ENCODE data around the gene RAPGEF4.

RAPGEF4 gene

DNA sequence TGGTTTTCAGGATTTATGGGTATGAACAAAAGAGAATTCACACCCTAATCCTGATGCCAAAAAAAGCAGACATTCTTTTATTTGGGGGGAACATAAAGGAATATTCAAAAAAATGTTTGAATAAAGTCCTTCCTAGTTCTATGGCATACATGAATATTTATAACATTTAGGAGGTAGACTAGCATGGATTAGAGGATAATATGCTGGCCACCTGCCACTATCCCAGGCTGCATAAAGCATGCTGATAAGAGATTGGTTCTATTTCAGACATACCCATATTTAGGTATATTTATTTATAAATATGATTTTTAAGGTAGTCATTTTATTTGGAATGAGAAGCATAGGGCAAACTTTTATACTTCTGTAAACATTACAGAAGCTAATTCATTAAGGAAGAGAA is 305.1 kb downstream of the RAPGEF4 start:
- H3K27me3 Mint-ChIP-seq = no peaks in the 10 kb centered on the region
- no peak overlapping the region for H3K4me3 Mint-ChIP-seq
- H3K36me3 Mint-ChIP-seq (ENCODE audit: low read depth) = no peaks in the 10 kb centered on the region
- no peak overlapping the region for H3K27ac Mint-ChIP-seq
- H3K9me3 Mint-ChIP-seq = no peaks in the 10 kb centered on the region
- no peaks in the 10 kb centered on the region for H3K4me1 Mint-ChIP-seq (ENCODE audit: low read depth)

DNA sequence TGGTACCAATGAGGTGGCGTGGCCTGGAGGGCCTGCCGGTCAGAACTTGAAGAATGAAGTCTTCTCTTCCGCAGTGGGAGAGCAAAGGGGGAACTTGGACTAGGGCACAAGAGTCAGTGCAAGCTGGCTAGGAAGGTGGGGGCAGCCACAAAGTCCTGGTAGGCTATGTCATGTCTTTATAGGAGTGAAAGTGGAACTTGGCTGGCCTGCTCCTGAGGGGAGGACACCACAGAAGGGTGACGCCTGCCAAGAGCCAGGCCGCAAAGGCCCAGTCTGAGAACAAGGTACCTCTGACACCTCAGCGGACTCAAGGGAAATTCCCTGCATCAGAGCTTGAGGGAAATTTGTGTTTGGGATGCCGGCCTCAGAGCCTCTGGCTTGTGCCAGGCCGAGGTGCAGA is 307.8 kb downstream of the RAPGEF4 start:
- Mint-ChIP-seq H3K27me3 (no peaks in the 10 kb centered on the region), H3K36me3 (ENCODE audit: low read depth) (no peaks in the 10 kb centered on the region), H3K4me1 (ENCODE audit: low read depth) (peaks cover 3% of the 10 kb centered on the region), H3K27ac (no peak overlapping the region), H3K9me3 (no peaks in the 10 kb centered on the region), H3K4me3 (no peak overlapping the region)

- H3K36me3 Mint-ChIP-seq (ENCODE audit: low read depth) = no peaks in the 10 kb centered on the region
- no peak overlapping the region for H3K27ac Mint-ChIP-seq
- H3K4me3 Mint-ChIP-seq = no peak overlapping the region
- H3K27me3 Mint-ChIP-seq = no peaks in the 10 kb centered on the region
- H3K4me1 Mint-ChIP-seq (ENCODE audit: low read depth) = peaks cover 8% of the 10 kb centered on the region
- no peaks in the 10 kb centered on the region for H3K9me3 Mint-ChIP-seq
Measured at GRCh38 chr2:173043897-173044519, 308.4 kb downstream of the RAPGEF4 start.

GRCh38 chr2:173044686-173045085 is 309.0 kb downstream of the RAPGEF4 start:
- Mint-ChIP-seq H3K4me3 (no peak overlapping the region), H3K27ac (no peak overlapping the region), H3K9me3 (no peaks in the 10 kb centered on the region), H3K36me3 (ENCODE audit: low read depth) (no peaks in the 10 kb centered on the region), H3K27me3 (peaks cover 6% of the 10 kb centered on the region), H3K4me1 (ENCODE audit: low read depth) (peaks cover 15% of the 10 kb centered on the region)

GRCh38 chr2:173045181-173045580 is 309.5 kb downstream of the RAPGEF4 start:
- H3K27me3 Mint-ChIP-seq = peaks cover 6% of the 10 kb centered on the region
- no peaks in the 10 kb centered on the region for H3K9me3 Mint-ChIP-seq
- H3K27ac Mint-ChIP-seq = no peak overlapping the region
- H3K36me3 Mint-ChIP-seq (ENCODE audit: low read depth) = no peaks in the 10 kb centered on the region
- no peak overlapping the region for H3K4me3 Mint-ChIP-seq
- H3K4me1 Mint-ChIP-seq (ENCODE audit: low read depth) = peaks cover 18% of the 10 kb centered on the region

GRCh38 chr2:173048522-173048896 is 312.9 kb downstream of the RAPGEF4 start:
- Mint-ChIP-seq H3K27me3 (peaks cover 9% of the 10 kb centered on the region), H3K9me3 (no peaks in the 10 kb centered on the region), H3K4me1 (ENCODE audit: low read depth) (peaks cover 18% of the 10 kb centered on the region), H3K27ac (no peak overlapping the region), H3K36me3 (ENCODE audit: low read depth) (no peaks in the 10 kb centered on the region), H3K4me3 (no peak overlapping the region)

GRCh38 chr2:173048897-173049661 is 313.4 kb downstream of the RAPGEF4 start:
- H3K4me3 Mint-ChIP-seq = peak overlapping the region; percentile 45
- peak overlapping the region; percentile 73 for H3K27ac Mint-ChIP-seq
- H3K36me3 Mint-ChIP-seq (ENCODE audit: low read depth) = no peaks in the 10 kb centered on the region
- no peaks in the 10 kb centered on the region for H3K9me3 Mint-ChIP-seq
- peaks cover 9% of the 10 kb centered on the region for H3K27me3 Mint-ChIP-seq
- peaks cover 18% of the 10 kb centered on the region for H3K4me1 Mint-ChIP-seq (ENCODE audit: low read depth)

GRCh38 chr2:173049831-173050230 is 314.2 kb downstream of the RAPGEF4 start:
- Mint-ChIP-seq H3K36me3 (ENCODE audit: low read depth) (no peaks in the 10 kb centered on the region), H3K4me3 (no peak overlapping the region), H3K27me3 (peaks cover 17% of the 10 kb centered on the region), H3K27ac (no peak overlapping the region), H3K4me1 (ENCODE audit: low read depth) (peaks cover 18% of the 10 kb centered on the region), H3K9me3 (no peaks in the 10 kb centered on the region)

GRCh38 chr2:173050684-173051083 is 315.0 kb downstream of the RAPGEF4 start:
- Mint-ChIP-seq H3K27me3 (peaks cover 19% of the 10 kb centered on the region), H3K27ac (no peak overlapping the region), H3K4me1 (ENCODE audit: low read depth) (peaks cover 18% of the 10 kb centered on the region), H3K4me3 (no peak overlapping the region), H3K9me3 (no peaks in the 10 kb centered on the region), H3K36me3 (ENCODE audit: low read depth) (no peaks in the 10 kb centered on the region)

DNA sequence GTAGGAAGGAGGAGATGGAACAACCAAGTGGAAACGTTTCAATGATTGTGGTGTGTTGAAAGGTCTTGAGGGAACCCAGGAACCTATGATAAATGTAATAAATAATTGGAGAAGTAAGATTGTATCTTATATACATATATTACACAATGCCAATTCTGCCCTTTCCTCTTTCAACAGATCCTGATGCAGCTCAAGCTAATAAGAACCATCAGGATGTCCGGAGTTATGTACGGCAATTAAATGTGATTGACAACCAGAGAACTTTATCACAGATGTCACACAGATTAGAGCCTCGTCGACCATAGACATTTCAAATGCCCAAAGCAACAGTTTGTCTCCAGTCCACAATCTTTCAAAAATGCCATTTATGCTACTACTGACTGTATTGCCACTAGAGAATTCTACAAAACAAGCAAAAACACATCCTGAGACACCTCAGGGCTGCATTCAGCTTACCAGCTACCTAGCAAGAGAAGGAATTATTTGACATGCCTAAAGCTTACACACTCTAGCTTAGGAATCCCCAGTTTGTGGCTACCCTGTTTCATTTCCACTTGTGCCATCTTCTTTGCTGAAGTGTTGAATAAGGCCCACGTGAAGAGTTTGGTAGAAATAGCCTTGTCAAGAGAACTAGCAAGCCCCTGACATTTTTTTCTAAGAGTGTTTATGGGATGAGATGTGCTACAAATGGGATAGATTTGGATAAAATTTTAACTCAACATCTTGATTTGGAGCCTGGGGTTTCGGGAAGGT is 316.0 kb downstream of the RAPGEF4 start:
- H3K4me3 Mint-ChIP-seq = no peak overlapping the region
- H3K4me1 Mint-ChIP-seq (ENCODE audit: low read depth) = peaks cover 18% of the 10 kb centered on the region
- peaks cover 23% of the 10 kb centered on the region for H3K27me3 Mint-ChIP-seq
- no peaks in the 10 kb centered on the region for H3K9me3 Mint-ChIP-seq
- no peak overlapping the region for H3K27ac Mint-ChIP-seq
- no peaks in the 10 kb centered on the region for H3K36me3 Mint-ChIP-seq (ENCODE audit: low read depth)

DNA sequence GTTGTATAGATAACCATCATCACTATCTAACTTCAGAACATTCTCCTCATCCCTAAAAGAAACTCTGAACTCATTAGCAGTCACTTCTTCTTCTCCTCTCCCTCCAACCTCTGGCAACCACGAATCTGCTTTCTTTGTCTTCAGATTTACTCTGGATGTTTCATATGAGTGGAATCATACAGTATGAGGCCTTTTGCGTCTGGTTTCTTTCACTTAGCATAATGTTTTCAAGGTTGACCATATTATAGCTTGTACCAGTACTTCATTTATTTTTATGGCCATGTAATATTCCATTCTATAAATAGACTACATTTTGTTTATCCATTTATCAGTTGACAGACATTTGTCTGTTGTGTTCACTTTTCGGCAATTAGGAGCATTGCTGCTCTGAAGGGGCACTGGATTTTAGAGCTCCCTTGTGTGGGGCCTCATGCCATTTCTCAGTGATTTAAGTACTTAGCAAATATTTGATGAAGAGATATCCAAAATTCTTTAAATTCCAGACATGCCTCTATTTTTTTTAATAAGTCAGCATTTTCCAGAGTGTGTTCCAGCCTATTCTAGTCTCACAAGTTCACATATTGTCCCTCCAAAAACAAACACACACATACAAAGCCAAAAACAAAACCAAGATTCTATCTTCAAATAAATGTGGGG is 317.5 kb downstream of the RAPGEF4 start:
- Mint-ChIP-seq H3K9me3 (no peaks in the 10 kb centered on the region), H3K36me3 (ENCODE audit: low read depth) (no peaks in the 10 kb centered on the region), H3K4me3 (no peak overlapping the region), H3K27ac (no peak overlapping the region), H3K4me1 (ENCODE audit: low read depth) (peaks cover 18% of the 10 kb centered on the region), H3K27me3 (peaks cover 23% of the 10 kb centered on the region)

DNA sequence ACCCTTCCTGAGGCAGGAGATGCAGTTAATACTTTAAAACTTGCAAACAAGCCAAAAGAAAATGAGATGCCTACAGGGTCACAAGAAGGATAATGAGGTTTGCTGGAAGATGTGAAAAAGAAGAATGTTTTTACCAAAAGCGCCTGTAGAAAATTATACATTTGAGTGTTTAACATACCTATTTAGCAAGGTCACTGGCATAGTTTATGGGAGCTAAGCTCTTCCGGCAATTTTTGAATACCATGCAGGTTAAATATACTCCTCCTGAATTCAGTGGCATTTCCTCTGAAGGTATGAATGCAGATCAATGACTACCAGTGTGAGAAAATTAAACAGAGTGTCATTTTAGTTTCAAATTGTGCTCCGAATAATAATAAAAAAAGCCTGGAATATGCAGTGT is 318.8 kb downstream of the RAPGEF4 start:
- no peak overlapping the region for H3K27ac Mint-ChIP-seq
- peaks cover 20% of the 10 kb centered on the region for H3K27me3 Mint-ChIP-seq
- no peaks in the 10 kb centered on the region for H3K9me3 Mint-ChIP-seq
- H3K4me1 Mint-ChIP-seq (ENCODE audit: low read depth) = peaks cover 8% of the 10 kb centered on the region
- H3K36me3 Mint-ChIP-seq (ENCODE audit: low read depth) = no peaks in the 10 kb centered on the region
- no peak overlapping the region for H3K4me3 Mint-ChIP-seq

DNA sequence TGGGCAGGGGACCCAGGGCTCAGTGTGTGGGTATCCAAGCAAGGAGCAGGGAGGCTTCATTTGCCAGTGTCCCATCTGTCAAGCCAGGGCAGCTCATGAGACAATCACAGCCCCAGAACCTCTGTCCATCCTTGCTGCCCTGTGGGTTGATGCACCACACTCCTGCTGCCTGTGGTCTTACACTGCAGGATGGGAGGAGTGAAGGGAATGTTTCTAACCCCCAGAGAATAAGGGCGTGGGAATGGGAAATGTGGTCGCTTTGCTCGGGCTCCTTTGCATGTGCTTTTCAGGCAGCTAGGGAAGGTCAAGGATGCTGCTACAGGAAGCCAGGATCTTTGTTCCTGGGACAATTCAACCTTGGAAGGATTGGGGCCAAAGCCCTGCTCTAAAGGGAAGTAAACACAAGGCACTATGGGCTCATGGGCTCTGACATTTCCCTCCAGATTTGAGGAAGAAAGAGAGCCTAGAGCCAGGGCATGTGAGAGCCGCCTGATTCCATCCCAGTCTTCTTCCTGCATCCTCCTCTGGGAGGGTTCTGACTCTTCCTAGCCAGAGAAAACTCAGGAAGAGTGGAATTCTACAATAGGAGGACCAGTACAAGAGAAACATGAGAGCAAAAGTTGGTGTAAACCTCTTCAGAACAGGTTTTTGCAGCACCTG is 321.2 kb downstream of the RAPGEF4 start:
- H3K4me1 Mint-ChIP-seq (ENCODE audit: low read depth) = peaks cover 11% of the 10 kb centered on the region
- no peaks in the 10 kb centered on the region for H3K36me3 Mint-ChIP-seq (ENCODE audit: low read depth)
- H3K27ac Mint-ChIP-seq = no peak overlapping the region
- H3K4me3 Mint-ChIP-seq = no peak overlapping the region
- no peaks in the 10 kb centered on the region for H3K9me3 Mint-ChIP-seq
- H3K27me3 Mint-ChIP-seq = peaks cover 14% of the 10 kb centered on the region

- H3K27me3 Mint-ChIP-seq = peaks cover 14% of the 10 kb centered on the region
- H3K27ac Mint-ChIP-seq = no peak overlapping the region
- no peaks in the 10 kb centered on the region for H3K9me3 Mint-ChIP-seq
- peaks cover 11% of the 10 kb centered on the region for H3K4me1 Mint-ChIP-seq (ENCODE audit: low read depth)
- no peak overlapping the region for H3K4me3 Mint-ChIP-seq
- H3K36me3 Mint-ChIP-seq (ENCODE audit: low read depth) = no peaks in the 10 kb centered on the region
Measured at GRCh38 chr2:173058097-173058496, 322.5 kb downstream of the RAPGEF4 start.

All from stimulated activated naive CD8-positive, alpha-beta T cell treated with anti-CD3 and anti-CD28 coated beads, Interleukin-15, Interleukin-2, amounts not matched to agents 100 ng/mL and 50 ng/mL, for 24 hours (primary cell).